ENCODE data around the gene IQCF2.

Gene IQCF2

GRCh38 chr3:51816723-51817122, 44.7 kb upstream of the IQCF2 start:
- Histone ChIP-seq H3K79me2 (ENCODE audit: low read length) (no peaks in the 10 kb centered on the region), H3K4me3 (ENCODE audit: low read length) (no peak overlapping the region), H3K4me2 (ENCODE audit: low read length) (no peak overlapping the region), H3K4me1 (ENCODE audit: low read length) (peaks cover 8% of the 10 kb centered on the region; the same call in 1 of the 2 replicates), H3K27me3 (ENCODE audit: low read depth, low read length) (peaks cover 12% of the 10 kb centered on the region), H4K20me1 (ENCODE audit: insufficient read depth, low read length) (no peaks in the 10 kb centered on the region), H3K9me3 (ENCODE audit: insufficient read depth, low read length) (peaks cover 1% of the 10 kb centered on the region; the same call in 1 of the 2 replicates), H3K9ac (ENCODE audit: low read length) (no peak overlapping the region), H2AFZ (ENCODE audit: low read depth, low read length) (no peak overlapping the region), H3K36me3 (replicated peaks; ENCODE audit: low read depth, low read length) (no peaks in the 10 kb centered on the region), H3K27ac (ENCODE audit: low read length) (no peak overlapping the region)
- TF ChIP-seq CTCF (IDR thresholded peaks at IDR 0.05; ENCODE audit: low read depth, low read length) (no peak), EZH2phosphoT487 (IDR thresholded peaks at IDR 0.05; ENCODE audit: low read depth) (no peak)

GRCh38 chr3:51817375-51817774, 44.0 kb upstream of the IQCF2 start:
- TF ChIP-seq EZH2phosphoT487 (IDR thresholded peaks at IDR 0.05; ENCODE audit: low read depth): no peak
- no peak for TF ChIP-seq CTCF (IDR thresholded peaks at IDR 0.05; ENCODE audit: low read depth, low read length)
- peaks cover 12% of the 10 kb centered on the region for H3K27me3 ChIP-seq (ENCODE audit: low read depth, low read length)
- H3K4me3 ChIP-seq (ENCODE audit: low read length): no peak overlapping the region
- H3K27ac ChIP-seq (ENCODE audit: low read length): no peak overlapping the region
- H3K4me2 ChIP-seq (ENCODE audit: low read length): no peak overlapping the region
- H3K9ac ChIP-seq (ENCODE audit: low read length): no peak overlapping the region
- H4K20me1 ChIP-seq (ENCODE audit: insufficient read depth, low read length): no peaks in the 10 kb centered on the region
- H3K36me3 ChIP-seq (replicated peaks; ENCODE audit: low read depth, low read length): no peaks in the 10 kb centered on the region
- peaks cover 8% of the 10 kb centered on the region; the same call in 1 of the 2 replicates for H3K4me1 ChIP-seq (ENCODE audit: low read length)
- no peak overlapping the region for H2AFZ ChIP-seq (ENCODE audit: low read depth, low read length)
- H3K9me3 ChIP-seq (ENCODE audit: insufficient read depth, low read length): peaks cover 3% of the 10 kb centered on the region; the same call in 1 of the 2 replicates
- no peaks in the 10 kb centered on the region for H3K79me2 ChIP-seq (ENCODE audit: low read length)

- no peak for TF ChIP-seq CTCF (IDR thresholded peaks at IDR 0.05; ENCODE audit: low read depth, low read length)
- no peak for TF ChIP-seq EZH2phosphoT487 (IDR thresholded peaks at IDR 0.05; ENCODE audit: low read depth)
- no peak overlapping the region for H3K27ac ChIP-seq (ENCODE audit: low read length)
- no peaks in the 10 kb centered on the region for H3K79me2 ChIP-seq (ENCODE audit: low read length)
- H3K9ac ChIP-seq (ENCODE audit: low read length): no peak overlapping the region
- peaks cover 8% of the 10 kb centered on the region; the same call in 1 of the 2 replicates for H3K4me1 ChIP-seq (ENCODE audit: low read length)
- no peak overlapping the region for H3K4me3 ChIP-seq (ENCODE audit: low read length)
- H3K36me3 ChIP-seq (replicated peaks; ENCODE audit: low read depth, low read length): no peaks in the 10 kb centered on the region
- H4K20me1 ChIP-seq (ENCODE audit: insufficient read depth, low read length): no peaks in the 10 kb centered on the region
- H3K4me2 ChIP-seq (ENCODE audit: low read length): no peak overlapping the region
- peaks cover 3% of the 10 kb centered on the region; the same call in 1 of the 2 replicates for H3K9me3 ChIP-seq (ENCODE audit: insufficient read depth, low read length)
- H3K27me3 ChIP-seq (ENCODE audit: low read depth, low read length): peaks cover 19% of the 10 kb centered on the region
- no peak overlapping the region for H2AFZ ChIP-seq (ENCODE audit: low read depth, low read length)
These were observed 42.3 kb upstream of the IQCF2 start for GRCh38 chr3:51819151-51819550.

GRCh38 chr3:51819709-51820406, 41.6 kb upstream of the IQCF2 start:
- TF ChIP-seq CTCF (IDR thresholded peaks at IDR 0.05; ENCODE audit: low read depth, low read length): peak; percentile 39
- no peak for TF ChIP-seq EZH2phosphoT487 (IDR thresholded peaks at IDR 0.05; ENCODE audit: low read depth)
- H3K79me2 ChIP-seq (ENCODE audit: low read length): no peaks in the 10 kb centered on the region
- H4K20me1 ChIP-seq (ENCODE audit: insufficient read depth, low read length): no peaks in the 10 kb centered on the region
- peaks cover 8% of the 10 kb centered on the region; the same call in 1 of the 2 replicates for H3K4me1 ChIP-seq (ENCODE audit: low read length)
- peaks cover 3% of the 10 kb centered on the region; the same call in 1 of the 2 replicates for H3K9me3 ChIP-seq (ENCODE audit: insufficient read depth, low read length)
- no peak overlapping the region for H2AFZ ChIP-seq (ENCODE audit: low read depth, low read length)
- H3K4me3 ChIP-seq (ENCODE audit: low read length): no peak overlapping the region
- H3K27me3 ChIP-seq (ENCODE audit: low read depth, low read length): peaks cover 24% of the 10 kb centered on the region
- no peaks in the 10 kb centered on the region for H3K36me3 ChIP-seq (replicated peaks; ENCODE audit: low read depth, low read length)
- H3K9ac ChIP-seq (ENCODE audit: low read length): no peak overlapping the region
- H3K4me2 ChIP-seq (ENCODE audit: low read length): no peak overlapping the region
- H3K27ac ChIP-seq (ENCODE audit: low read length): no peak overlapping the region

Measured in OCI-LY3 (cell line).